Measurements from ENCODE around the gene NTHL1. TPM values are rescaled to one million over a fixed set of nuclear protein-coding genes. Genes with fewer than 3 reads are reported as not detected.
A peak's percentile ranks its signal among the peaks of the same experiment; 100 is the strongest.

The NTHL1 gene
- total and polyA plus RNA-seq, 2 of the 8 experiments (the other 6 are each of a cell fraction or from before 2014, with no cell fraction given), result 70.9 to 150 TPM

DNA sequence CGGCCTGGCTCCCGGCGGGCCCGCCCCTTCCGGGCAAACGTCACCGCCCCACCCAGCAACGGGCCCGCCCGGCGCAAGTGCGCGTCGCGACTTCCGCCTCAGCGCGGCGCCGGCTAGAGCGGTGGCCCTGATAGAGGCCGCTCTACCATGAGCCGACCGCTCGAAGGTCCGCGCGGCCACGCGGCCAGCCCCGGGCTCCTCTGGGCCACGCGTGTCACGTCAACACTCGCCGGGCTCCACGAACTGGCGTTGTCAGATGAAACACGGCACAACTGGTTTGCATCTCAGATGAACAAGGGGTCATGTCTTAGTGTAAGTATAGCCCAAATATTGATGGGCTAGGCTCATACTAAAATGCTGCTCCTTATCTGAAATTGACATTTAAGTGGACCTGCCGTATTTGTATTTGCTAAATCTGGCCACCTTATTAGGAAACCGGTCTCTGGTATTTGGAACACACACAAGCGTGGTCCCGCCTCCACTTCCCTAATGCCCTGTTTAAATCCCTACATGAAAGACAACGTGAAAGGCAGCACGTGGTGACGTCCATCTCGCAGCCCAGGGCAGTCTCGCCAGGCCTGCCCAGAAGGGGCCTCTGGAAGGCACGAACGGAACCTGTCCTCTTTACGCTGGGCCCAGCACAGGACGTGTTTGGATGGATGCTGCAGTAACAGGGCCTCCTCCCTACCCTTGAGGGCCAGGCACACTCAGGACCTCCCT, 37.7 kb downstream of the NTHL1 start, which contains the start of gene ZNF598 (continued):
- TF ChIP-seq ZNF274 (IDR thresholded peaks at IDR 0.05; ENCODE audit: borderline replicate concordance, extremely low read depth, low read length), result no peak
- no peak for TF ChIP-seq RXRA (IDR thresholded peaks at IDR 0.05; ENCODE audit: insufficient read depth, low read depth, low read length)
- no peak for TF ChIP-seq CTCF (IDR thresholded peaks at IDR 0.05; ENCODE audit: control extremely low read depth in 1 of 3, insufficient read depth in 1 of 3, low read depth in 1 of 3, low read length in 3 of 3)
- TF ChIP-seq JUND (IDR thresholded peaks at IDR 0.05; ENCODE audit: low read length), result no peak
- TF ChIP-seq SP1 (IDR thresholded peaks at IDR 0.05; ENCODE audit: low read depth, low read length), result no peak
- no peak for TF ChIP-seq RFX5 (IDR thresholded peaks at IDR 0.05; ENCODE audit: borderline replicate concordance, low read depth, low read length)
- no peak for TF ChIP-seq POU5F1 (IDR thresholded peaks at IDR 0.05; ENCODE audit: low read depth, low read length)
- TF ChIP-seq CBX5 (IDR thresholded peaks at IDR 0.05; ENCODE audit: low read depth, low read length), result no peak
- TF ChIP-seq TAF1 (IDR thresholded peaks at IDR 0.05; ENCODE audit: low read depth, low read length), result peak; percentile 74
- no peak for TF ChIP-seq SRF (IDR thresholded peaks at IDR 0.05; ENCODE audit: low read depth, low read length)
- no peak for TF ChIP-seq YY1 (IDR thresholded peaks at IDR 0.05; ENCODE audit: low read depth, low read length)
- no peak for TF ChIP-seq EZH2 (IDR thresholded peaks at IDR 0.05; ENCODE audit: low read depth, low read length, severe bottlenecking)
- TF ChIP-seq CEBPB (IDR thresholded peaks at IDR 0.05; ENCODE audit: low read depth, low read length), result no peak
- no peak; the same call in none of the 2 replicates for TF ChIP-seq POLR2AphosphoS5 (IDR thresholded peaks at IDR 0.05; ENCODE audit: low read depth, low read length)
- peak; percentile 89; the same call in 1 of the 2 replicates for TF ChIP-seq GABPA (IDR thresholded peaks at IDR 0.05; ENCODE audit: borderline replicate concordance, insufficient read depth, low read length)
- TF ChIP-seq SP4 (IDR thresholded peaks at IDR 0.05; ENCODE audit: low read length), result no peak
- no peak for TF ChIP-seq BCL11A (IDR thresholded peaks at IDR 0.05; ENCODE audit: low read depth in 2 of 2, low read length in 2 of 2)
- no peak for TF ChIP-seq RBBP5 (IDR thresholded peaks at IDR 0.05; ENCODE audit: borderline replicate concordance, low read depth, low read length)
- TF ChIP-seq CREB1 (IDR thresholded peaks at IDR 0.05), result peak; percentile 77

Measured in H1 (cell line).